LNCAP (cell line): Measurements from ENCODE around the gene SH3TC1.

Experiments
- TF ChIP-seq, protein P1 (sequence below): fragments of 450-650 bp; IDR thresholded peaks from 2 replicates; pipeline ENCODE4 v1.5.1; 2017; ENCODE audit warnings: mild to moderate bottlenecking

SH3TC1 gene

DNA sequence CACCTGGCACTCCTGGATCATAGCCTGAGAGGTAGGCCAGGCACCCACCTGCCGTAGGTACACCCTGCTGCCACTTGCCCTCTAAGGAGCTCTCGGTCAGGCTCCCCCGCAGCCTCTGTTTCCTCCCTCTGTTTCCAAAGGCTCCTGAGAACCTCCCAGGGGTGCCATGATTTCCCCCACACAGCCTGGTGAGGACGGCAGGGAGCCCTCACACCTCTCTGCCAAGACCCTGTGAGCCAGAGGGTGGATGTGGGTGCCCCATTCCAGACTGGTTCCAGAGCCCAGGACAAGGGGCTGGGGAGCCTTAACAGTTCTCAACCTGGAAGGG is 38.9 kb upstream of the SH3TC1 start:
- TF ChIP-seq, protein P1, sequence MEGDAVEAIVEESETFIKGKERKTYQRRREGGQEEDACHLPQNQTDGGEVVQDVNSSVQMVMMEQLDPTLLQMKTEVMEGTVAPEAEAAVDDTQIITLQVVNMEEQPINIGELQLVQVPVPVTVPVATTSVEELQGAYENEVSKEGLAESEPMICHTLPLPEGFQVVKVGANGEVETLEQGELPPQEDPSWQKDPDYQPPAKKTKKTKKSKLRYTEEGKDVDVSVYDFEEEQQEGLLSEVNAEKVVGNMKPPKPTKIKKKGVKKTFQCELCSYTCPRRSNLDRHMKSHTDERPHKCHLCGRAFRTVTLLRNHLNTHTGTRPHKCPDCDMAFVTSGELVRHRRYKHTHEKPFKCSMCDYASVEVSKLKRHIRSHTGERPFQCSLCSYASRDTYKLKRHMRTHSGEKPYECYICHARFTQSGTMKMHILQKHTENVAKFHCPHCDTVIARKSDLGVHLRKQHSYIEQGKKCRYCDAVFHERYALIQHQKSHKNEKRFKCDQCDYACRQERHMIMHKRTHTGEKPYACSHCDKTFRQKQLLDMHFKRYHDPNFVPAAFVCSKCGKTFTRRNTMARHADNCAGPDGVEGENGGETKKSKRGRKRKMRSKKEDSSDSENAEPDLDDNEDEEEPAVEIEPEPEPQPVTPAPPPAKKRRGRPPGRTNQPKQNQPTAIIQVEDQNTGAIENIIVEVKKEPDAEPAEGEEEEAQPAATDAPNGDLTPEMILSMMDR: no peak

GRCh38 chr4:8160572-8160971 is 38.5 kb upstream of the SH3TC1 start:
- TF ChIP-seq, protein P1: no peak

- TF ChIP-seq, protein P1: no peak
Measured at GRCh38 chr4:8162625-8163024, 36.5 kb upstream of the SH3TC1 start.

- TF ChIP-seq, protein P1: no peak
Measured at GRCh38 chr4:8163026-8163425, 36.1 kb upstream of the SH3TC1 start.

DNA sequence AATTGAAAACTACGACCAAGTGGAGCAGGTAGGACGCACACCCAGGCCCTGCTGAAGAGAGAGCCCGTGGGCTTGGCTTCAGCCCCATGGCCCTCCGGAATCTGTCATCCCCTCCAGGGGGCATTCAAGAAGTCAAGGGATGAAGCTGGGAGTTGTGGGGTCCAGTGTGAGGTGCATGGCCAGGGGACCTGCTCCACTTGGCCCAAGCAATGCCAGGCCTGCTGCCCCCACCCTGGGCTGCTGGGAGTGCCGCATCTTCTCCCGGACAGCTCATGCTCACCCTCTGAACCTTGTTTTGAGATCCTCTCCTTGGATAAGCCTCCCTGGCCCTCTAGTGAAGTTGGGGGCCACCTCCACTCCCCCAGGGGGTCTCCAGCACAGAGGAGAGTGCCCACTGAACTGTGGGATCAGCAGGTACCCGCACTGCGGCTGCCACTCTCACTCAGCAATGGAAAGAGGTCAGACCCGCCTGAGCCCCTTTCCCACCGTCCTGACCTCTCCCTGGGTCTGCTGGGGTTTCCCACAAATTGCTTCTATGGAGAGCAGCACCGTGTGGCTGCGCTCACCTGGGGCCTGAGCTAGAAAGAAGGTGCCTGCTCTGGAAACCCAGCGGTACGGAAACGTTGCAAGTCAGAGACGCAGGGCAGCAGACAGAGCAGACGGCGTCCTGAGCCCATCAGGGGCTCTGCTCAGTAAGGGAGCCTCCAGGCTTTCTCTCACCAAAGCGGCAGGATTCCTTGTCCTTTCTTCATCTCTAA is 35.5 kb upstream of the SH3TC1 start:
- TF ChIP-seq, protein P1: no peak

DNA sequence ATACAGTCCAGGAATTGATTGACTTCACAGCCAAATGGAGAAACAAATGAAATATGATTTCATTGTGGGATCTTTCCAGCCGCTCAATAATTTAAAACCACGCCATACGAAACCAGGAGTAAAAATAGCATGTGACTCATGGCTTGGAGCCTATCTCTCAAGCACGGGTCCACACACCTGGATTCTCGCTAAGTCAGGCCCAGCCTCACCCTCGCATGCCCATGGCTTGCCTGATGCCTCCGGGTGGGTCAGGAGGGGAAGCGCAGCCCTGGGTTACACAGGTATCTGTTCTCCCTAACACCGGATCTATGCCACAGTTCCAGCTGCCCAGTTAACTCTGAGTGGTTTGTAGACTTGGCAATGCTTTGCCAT is 34.9 kb upstream of the SH3TC1 start:
- TF ChIP-seq, protein P1: no peak

DNA sequence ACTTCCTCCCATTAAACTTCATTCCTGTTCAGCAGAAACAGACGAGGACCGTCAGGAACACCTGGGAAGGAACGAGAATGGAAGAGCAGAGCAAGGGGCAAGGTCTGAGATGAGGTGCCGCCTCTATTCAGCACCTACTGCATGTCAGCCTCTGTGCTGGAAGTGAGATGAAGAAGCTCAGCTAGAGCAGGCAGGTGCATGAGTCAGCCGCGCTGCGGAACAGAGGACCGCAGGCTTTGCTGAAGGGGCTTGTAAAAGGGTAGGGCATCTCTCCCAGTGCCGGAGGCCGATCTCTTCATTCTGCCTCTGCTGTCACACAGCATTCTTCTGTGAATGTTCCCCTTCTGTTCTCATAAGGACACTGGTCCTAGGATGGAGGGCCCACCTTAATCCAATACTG is 34.4 kb upstream of the SH3TC1 start:
- TF ChIP-seq, protein P1: no peak

DNA sequence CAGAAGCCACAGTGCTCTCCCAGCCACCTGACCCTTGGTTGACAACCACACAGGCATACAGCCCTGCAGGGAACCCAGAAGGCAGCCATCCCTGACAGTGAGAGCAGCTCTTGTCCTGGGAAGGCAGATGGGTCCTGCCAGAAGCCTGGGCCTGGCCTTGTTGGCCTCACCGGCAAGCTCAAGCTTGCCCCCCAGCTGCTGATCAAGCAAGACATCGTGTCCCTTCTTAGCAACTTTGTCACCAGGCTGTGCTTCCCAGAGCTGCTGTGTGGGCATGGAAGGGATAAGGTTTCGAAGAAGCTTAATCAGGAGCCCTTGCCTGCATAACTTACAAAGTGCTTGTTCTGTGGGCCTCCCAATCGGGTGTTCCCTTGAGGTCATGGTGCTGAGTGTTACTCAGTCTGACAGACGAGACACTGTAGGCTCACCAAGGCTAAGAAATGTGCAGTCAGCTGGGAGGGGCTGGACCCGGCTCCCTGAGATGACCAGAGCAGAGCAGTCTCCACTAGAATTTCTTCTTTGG is 33.7 kb upstream of the SH3TC1 start:
- TF ChIP-seq, protein P1: no peak
